ENCODE data around the gene SF1.
A peak's percentile ranks its signal among the peaks of the same experiment; 100 is the strongest.

The SF1 gene

DNA sequence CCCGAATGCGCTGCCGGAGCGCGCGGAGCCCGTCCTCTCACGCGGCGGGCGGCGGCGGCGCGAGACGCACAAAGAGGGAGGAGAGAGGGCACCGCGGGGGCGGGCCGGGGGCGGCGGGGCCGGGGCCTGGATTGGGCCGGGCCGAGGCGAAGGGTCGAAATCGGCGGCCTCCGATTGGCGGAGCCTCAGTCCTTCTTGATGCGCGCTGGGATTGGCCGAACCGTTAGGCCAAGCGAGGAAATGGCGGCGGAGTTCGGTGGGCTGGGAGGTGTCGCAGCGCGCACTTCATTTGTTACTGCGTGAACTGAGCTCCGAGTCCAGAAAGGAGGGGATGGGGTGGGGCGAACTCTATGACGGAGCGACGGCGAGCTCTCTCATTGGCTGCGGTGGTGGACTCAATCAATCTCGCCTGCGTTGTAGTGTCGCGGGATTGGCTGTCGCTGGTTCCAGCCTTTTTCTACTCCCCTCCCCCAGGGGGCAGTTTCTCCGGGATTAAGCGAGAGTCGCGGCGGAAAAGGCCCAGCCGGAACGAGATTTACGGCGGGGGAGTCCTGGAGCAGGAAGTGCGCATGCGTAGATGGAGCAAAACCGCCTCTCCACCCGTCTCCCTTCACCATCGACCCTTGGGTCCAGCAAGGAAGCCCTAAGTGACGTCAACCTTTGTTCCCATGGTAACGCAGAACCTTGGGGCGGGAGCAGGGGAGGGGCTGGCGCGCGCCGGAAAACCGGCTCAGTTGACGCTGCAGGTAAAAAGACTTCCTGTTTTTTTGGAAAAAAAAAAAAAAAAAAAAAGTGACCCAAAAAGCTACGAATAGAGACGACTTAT, at the start of gene SF1:
Gene SF1 (minus strand): TSS at position 70 of the 826 bp plus-strand sequence. CDS start 150 bp downstream, outside the sequence.
- TF ChIP-seq, protein P1, sequence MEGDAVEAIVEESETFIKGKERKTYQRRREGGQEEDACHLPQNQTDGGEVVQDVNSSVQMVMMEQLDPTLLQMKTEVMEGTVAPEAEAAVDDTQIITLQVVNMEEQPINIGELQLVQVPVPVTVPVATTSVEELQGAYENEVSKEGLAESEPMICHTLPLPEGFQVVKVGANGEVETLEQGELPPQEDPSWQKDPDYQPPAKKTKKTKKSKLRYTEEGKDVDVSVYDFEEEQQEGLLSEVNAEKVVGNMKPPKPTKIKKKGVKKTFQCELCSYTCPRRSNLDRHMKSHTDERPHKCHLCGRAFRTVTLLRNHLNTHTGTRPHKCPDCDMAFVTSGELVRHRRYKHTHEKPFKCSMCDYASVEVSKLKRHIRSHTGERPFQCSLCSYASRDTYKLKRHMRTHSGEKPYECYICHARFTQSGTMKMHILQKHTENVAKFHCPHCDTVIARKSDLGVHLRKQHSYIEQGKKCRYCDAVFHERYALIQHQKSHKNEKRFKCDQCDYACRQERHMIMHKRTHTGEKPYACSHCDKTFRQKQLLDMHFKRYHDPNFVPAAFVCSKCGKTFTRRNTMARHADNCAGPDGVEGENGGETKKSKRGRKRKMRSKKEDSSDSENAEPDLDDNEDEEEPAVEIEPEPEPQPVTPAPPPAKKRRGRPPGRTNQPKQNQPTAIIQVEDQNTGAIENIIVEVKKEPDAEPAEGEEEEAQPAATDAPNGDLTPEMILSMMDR (IDR thresholded peaks at IDR 0.05; ENCODE audit: insufficient read depth, low read length, missing control alignments): no peak
- peak within 1 kb of the TSS; percentile 93 for H3K4me3 ChIP-seq (ENCODE audit: low read depth, low read length)
- peak; percentile 97 for DNase-seq (ENCODE audit: low read depth, low spot score)
- ChIA-PET POLR2A (interaction anchor here (0.6 to 1.1 kb wide), 10 partner anchors 18 to 533 kb away, joined by 3 to 7 read pairs (median 3); partner anchors contain the start of genes PYGM and SAC3D1), CTCF (interaction anchor here (0.7 to 4.2 kb wide), 6 partner anchors 10 to 115 kb away, joined by 3 to 29 read pairs (median 4); no protein-coding TSS in a partner anchor)

- no peak for DNase-seq (ENCODE audit: low read depth, low spot score)
- ChIA-PET POLR2A (no interaction called here), CTCF (interaction anchor here (0.9 kb wide), 1 partner anchor 8 kb away, joined by 3 read pairs; no protein-coding TSS in a partner anchor)
- TF ChIP-seq, protein P1 (IDR thresholded peaks at IDR 0.05; ENCODE audit: insufficient read depth, low read length, missing control alignments): no peak
- H3K4me3 ChIP-seq (ENCODE audit: low read depth, low read length): no peak overlapping the region
Observed at GRCh38 chr11:64827451-64827839, 49.1 kb upstream of the SF1 start.

- no peak overlapping the region for H3K4me3 ChIP-seq (ENCODE audit: low read depth, low read length)
- TF ChIP-seq, protein P1 (IDR thresholded peaks at IDR 0.05; ENCODE audit: insufficient read depth, low read length, missing control alignments): no peak
- DNase-seq (ENCODE audit: low read depth, low spot score): no peak
- ChIA-PET CTCF (interaction anchor here (0.9 to 1.3 kb wide), 2 partner anchors 9 to 68 kb away, joined by 3 read pairs; no protein-coding TSS in a partner anchor), POLR2A (no interaction called here)
Observed at GRCh38 chr11:64826578-64827450, 48.5 kb upstream of the SF1 start.

DNA sequence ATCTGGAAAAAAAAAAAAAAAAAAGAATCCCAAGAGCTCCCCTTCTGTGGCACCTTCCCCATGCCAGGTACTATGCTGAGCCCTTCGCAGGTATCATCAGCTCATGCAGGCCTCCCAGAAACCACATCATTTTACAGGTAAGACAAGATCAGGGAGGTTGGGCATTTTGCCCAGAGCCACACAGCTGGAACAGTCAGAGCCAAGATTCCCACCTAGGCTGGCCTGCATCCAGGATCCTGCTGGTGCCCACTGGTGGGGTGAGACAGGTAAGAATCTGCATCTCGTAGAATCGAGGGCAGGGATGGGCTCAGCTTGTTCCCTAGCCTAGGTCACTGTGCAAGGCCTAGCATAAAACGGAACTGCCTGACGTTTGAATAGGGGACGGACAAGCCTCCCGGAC, 47.7 kb upstream of the SF1 start:
- H3K4me3 ChIP-seq (ENCODE audit: low read depth, low read length): no peak overlapping the region
- no peak for DNase-seq (ENCODE audit: low read depth, low spot score)
- POLR2A ChIA-PET: no interaction called here
- CTCF ChIA-PET: interaction anchor here (1.3 kb wide), 1 partner anchor 69 kb away, joined by 3 read pairs; no protein-coding TSS in a partner anchor
- TF ChIP-seq, protein P1 (IDR thresholded peaks at IDR 0.05; ENCODE audit: insufficient read depth, low read length, missing control alignments): no peak

- TF ChIP-seq, protein P1 (IDR thresholded peaks at IDR 0.05; ENCODE audit: insufficient read depth, low read length, missing control alignments): no peak
- POLR2A ChIA-PET: no interaction called here
- DNase-seq (ENCODE audit: low read depth, low spot score): no peak
- no peak overlapping the region for H3K4me3 ChIP-seq (ENCODE audit: low read depth, low read length)
- CTCF ChIA-PET: interaction anchor here (0.8 to 2.0 kb wide), 3 partner anchors 11 to 24 kb away, joined by 3 to 5 read pairs (median 4); no protein-coding TSS in a partner anchor
Observed at GRCh38 chr11:64823568-64824119, 45.3 kb upstream of the SF1 start.
